SU-DHL-6 (cell line): ENCODE data around the gene PRKCZ.

Source experiments
- H2AFZ ChIP-seq: fragments of 200-600 bp; sonication (generic); 2 replicates; pipeline ENCODE4 v1.6.1; 2014; ENCODE audit warnings: low read depth, mild to moderate bottlenecking, moderate library complexity, mixed read lengths, antibody characterized with exemption, low read length; ENCODE audit not compliant: severe bottlenecking
- H3F3A ChIP-seq: fragments of 200-600 bp; shearing (Covaris generic); 2 replicates; pipeline ENCODE4 v1.6.0; 2016; ENCODE audit warnings: antibody characterized with exemption, mild to moderate bottlenecking; ENCODE audit not compliant: insufficient read depth
- H3K27ac ChIP-seq: fragments of 200-600 bp; sonication (generic); 2 replicates; pipeline ENCODE4 v1.5.1; 2016; ENCODE audit warnings: low read depth, mild to moderate bottlenecking, low read length, moderate library complexity, mixed read lengths
- H3K27me3 ChIP-seq: fragments of 200-600 bp; sonication (generic), shearing (Covaris generic); 2 replicates; pipeline ENCODE4 v1.6.0; 2014; ENCODE audit warnings: mild to moderate bottlenecking, low read length
- H3K36me3 ChIP-seq: fragments of 200-600 bp; sonication (generic); 2 replicates; pipeline ENCODE4 v1.6.1; 2014; ENCODE audit warnings: mild to moderate bottlenecking, low read length, mixed read lengths
- H3K4me2 ChIP-seq: fragments of 300-600, 200-600 bp; shearing (Covaris generic), sonication (generic); 2 replicates; pipeline ENCODE4 v1.6.0; 2014; ENCODE audit warnings: low read length, low read depth, mild to moderate bottlenecking; ENCODE audit not compliant: poor library complexity, severe bottlenecking
- H3K4me3 ChIP-seq: fragments of 200-600 bp; sonication (generic); 2 replicates; pipeline ENCODE4 v1.5.1; 2014; ENCODE audit warnings: antibody characterized with exemption, low read length, mild to moderate bottlenecking, mixed read lengths; ENCODE audit not compliant: insufficient read depth, poor library complexity, severe bottlenecking
- H3K79me2 ChIP-seq: fragments of 200-600 bp; sonication (generic); 2 replicates; pipeline ENCODE4 v1.6.1; 2014; ENCODE audit warnings: mild to moderate bottlenecking, low read length, moderate library complexity; ENCODE audit not compliant: insufficient read depth
- H3K9ac ChIP-seq: fragments of 200-600 bp; sonication (generic); 2 replicates; pipeline ENCODE4 v1.7.0; 2014; ENCODE audit warnings: mild to moderate bottlenecking, low read length
- H3K9me2 ChIP-seq: fragments of 200-600 bp; sonication (generic); replicated peaks from 2 replicates; pipeline ENCODE4 v1.6.1; 2014; ENCODE audit warnings: low read length; ENCODE audit not compliant: insufficient read depth
- H3K9me3 ChIP-seq: fragments of 200-600 bp; sonication (generic); 2 replicates; pipeline ENCODE4 v1.6.1; 2014; ENCODE audit warnings: low read length, mixed read lengths; ENCODE audit not compliant: insufficient read depth
- H4K20me1 ChIP-seq: fragments of 200-600 bp; sonication (generic); 2 replicates; pipeline ENCODE4 v1.6.1; 2014; ENCODE audit warnings: low read depth, mild to moderate bottlenecking, antibody characterized with exemption, low read length, moderate library complexity, mixed read lengths
- EZH2phosphoT487 ChIP-seq: fragments of 200-600 bp; sonication (generic), shearing (Covaris generic); conservative IDR thresholded peaks from 2 replicates; pipeline ENCODE4 v1.6.1; 2018; ENCODE audit warnings: mild to moderate bottlenecking, antibody characterized with exemption, low read length, moderate library complexity, mixed read lengths
- TF ChIP-seq, protein P1 (sequence below): fragments of 200-600 bp; sonication (generic); IDR thresholded peaks from one replicate; pipeline ENCODE4 v1.5.1; 2017; ENCODE audit warnings: antibody characterized with exemption, mild to moderate bottlenecking, low read length, moderate library complexity; ENCODE audit not compliant: insufficient read depth, poor library complexity, severe bottlenecking

PRKCZ gene

DNA sequence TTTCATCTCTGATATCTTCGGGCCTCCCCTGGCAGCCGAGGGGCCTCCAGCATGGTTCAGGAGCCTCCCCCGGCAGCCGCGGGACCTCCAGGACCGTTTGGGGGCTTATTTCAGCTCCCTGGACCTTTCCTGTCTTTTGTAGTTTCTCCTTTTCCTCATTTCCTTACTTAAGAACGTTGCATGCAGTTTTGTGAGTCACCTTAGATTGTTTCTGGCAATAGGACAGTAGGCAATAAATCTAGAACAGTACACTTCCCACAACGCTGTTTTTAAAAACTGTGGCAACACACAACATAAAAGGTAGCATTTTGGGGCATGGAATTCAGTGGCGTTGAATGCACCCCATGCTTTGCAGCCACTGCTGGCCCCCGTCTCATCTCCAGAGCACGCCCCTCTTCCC is 120.0 kb downstream of the PRKCZ start:
- no peak overlapping the region for H3K27ac ChIP-seq
- H3K27me3 ChIP-seq = no peaks in the 10 kb centered on the region
- no peak overlapping the region for H3K9ac ChIP-seq
- H3K79me2 ChIP-seq = no peaks in the 10 kb centered on the region
- H3K36me3 ChIP-seq = no peaks in the 10 kb centered on the region
- no peak overlapping the region for H3K4me3 ChIP-seq
- TF ChIP-seq EZH2phosphoT487 = no peak
- TF ChIP-seq, protein P1, sequence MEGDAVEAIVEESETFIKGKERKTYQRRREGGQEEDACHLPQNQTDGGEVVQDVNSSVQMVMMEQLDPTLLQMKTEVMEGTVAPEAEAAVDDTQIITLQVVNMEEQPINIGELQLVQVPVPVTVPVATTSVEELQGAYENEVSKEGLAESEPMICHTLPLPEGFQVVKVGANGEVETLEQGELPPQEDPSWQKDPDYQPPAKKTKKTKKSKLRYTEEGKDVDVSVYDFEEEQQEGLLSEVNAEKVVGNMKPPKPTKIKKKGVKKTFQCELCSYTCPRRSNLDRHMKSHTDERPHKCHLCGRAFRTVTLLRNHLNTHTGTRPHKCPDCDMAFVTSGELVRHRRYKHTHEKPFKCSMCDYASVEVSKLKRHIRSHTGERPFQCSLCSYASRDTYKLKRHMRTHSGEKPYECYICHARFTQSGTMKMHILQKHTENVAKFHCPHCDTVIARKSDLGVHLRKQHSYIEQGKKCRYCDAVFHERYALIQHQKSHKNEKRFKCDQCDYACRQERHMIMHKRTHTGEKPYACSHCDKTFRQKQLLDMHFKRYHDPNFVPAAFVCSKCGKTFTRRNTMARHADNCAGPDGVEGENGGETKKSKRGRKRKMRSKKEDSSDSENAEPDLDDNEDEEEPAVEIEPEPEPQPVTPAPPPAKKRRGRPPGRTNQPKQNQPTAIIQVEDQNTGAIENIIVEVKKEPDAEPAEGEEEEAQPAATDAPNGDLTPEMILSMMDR = no peak
- H3K9me3 ChIP-seq = no peaks in the 10 kb centered on the region
- H4K20me1 ChIP-seq = no peaks in the 10 kb centered on the region
- H2AFZ ChIP-seq = no peak overlapping the region
- no peaks in the 10 kb centered on the region for H3F3A ChIP-seq
- no peak overlapping the region for H3K4me2 ChIP-seq
- H3K9me2 ChIP-seq = no peaks in the 10 kb centered on the region

DNA sequence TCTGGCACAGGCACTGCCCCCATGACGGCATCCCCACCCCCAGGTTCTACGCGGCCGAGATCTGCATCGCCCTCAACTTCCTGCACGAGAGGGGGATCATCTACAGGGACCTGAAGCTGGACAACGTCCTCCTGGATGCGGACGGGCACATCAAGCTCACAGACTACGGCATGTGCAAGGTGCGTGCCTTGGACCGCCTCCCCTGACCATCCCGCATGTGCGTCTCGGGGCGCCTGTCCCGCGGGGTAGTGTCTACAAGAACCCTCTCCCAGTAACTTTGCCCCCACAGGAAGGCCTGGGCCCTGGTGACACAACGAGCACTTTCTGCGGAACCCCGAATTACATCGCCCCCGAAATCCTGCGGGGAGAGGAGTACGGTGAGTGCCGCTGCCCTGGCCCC is 121.8 kb downstream of the PRKCZ start:
- H3F3A ChIP-seq = no peaks in the 10 kb centered on the region
- H4K20me1 ChIP-seq = no peaks in the 10 kb centered on the region
- no peak overlapping the region for H3K4me3 ChIP-seq
- no peaks in the 10 kb centered on the region for H3K27me3 ChIP-seq
- no peaks in the 10 kb centered on the region for H3K9me2 ChIP-seq
- TF ChIP-seq, protein P1 = no peak
- no peak for TF ChIP-seq EZH2phosphoT487
- H3K27ac ChIP-seq = no peak overlapping the region
- H2AFZ ChIP-seq = no peak overlapping the region
- no peak overlapping the region for H3K9ac ChIP-seq
- H3K79me2 ChIP-seq = no peaks in the 10 kb centered on the region
- H3K4me2 ChIP-seq = no peak overlapping the region
- no peaks in the 10 kb centered on the region for H3K36me3 ChIP-seq
- no peaks in the 10 kb centered on the region for H3K9me3 ChIP-seq

DNA sequence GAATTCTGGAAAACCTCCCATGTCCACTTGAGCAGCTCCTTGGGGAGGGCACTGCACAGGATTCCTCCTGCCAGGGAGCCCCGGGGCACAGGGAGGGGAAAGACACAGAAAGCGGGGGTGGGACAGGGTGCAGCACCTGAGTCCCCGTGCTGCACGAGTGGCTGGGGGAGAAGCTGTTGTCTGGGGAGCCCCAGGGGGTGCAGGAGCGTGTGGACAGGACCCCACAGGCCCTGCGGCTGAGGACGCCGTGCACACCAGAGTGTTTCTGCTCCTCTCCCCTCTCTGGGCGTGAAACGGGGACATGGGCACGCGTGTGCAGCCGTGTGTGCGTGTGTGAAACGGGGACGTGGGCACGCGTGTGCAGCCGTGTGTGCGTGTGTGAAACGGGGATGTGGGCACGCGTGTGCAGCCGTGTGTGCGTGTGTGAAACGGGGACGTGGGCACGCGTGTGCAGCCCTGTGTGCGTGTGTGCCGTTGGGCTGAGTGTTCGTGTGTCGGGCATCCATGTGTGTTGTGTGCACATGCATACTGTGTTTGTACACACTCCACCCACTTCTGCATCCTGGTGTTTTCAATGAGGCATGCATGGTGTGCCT is 122.4 kb downstream of the PRKCZ start:
- no peaks in the 10 kb centered on the region for H3K9me3 ChIP-seq
- TF ChIP-seq, protein P1 = no peak
- TF ChIP-seq EZH2phosphoT487 = no peak
- H4K20me1 ChIP-seq = no peaks in the 10 kb centered on the region

More for the DNA sequence above, 122.4 kb downstream of the PRKCZ start:
- no peak overlapping the region for H2AFZ ChIP-seq
- H3F3A ChIP-seq = no peaks in the 10 kb centered on the region
- H3K4me2 ChIP-seq = no peak overlapping the region
- H3K9ac ChIP-seq = no peak overlapping the region
- H3K4me3 ChIP-seq = no peak overlapping the region
- no peaks in the 10 kb centered on the region for H3K9me2 ChIP-seq
- no peaks in the 10 kb centered on the region for H3K79me2 ChIP-seq
- no peak overlapping the region for H3K27ac ChIP-seq
- H3K36me3 ChIP-seq = no peaks in the 10 kb centered on the region
- no peaks in the 10 kb centered on the region for H3K27me3 ChIP-seq
